PC-9 (cell line): ENCODE data around the gene RITA1. TPM values are rescaled to one million over a fixed set of nuclear protein-coding genes. Genes with fewer than 3 reads are reported as not detected.
A peak's percentile ranks its signal among the peaks of the same experiment; 100 is the strongest.

Experiments
- BruUV-seq: library from RNA; stranded (reverse); fragments of 400-500 nt; replicated peaks from 2 replicates; lab custom pipeline; 2021; lab: Mats Ljungman, UMichigan
- CTCF ChIA-PET: fragments of 300-600 bp; sonication (Branson Sonifier 250); formaldehyde crosslinking; loops from one replicate; lab custom pipeline; 2022; ENCODE audit warnings: antibody characterized with exemption; lab: Charles Lee
- POLR2A ChIA-PET: fragments of 300-600 bp; sonication (Branson Sonifier 250); formaldehyde crosslinking; loops from one replicate; lab custom pipeline; 2022; ENCODE audit warnings: antibody characterized with exemption; ENCODE audit not compliant: unreplicated experiment; lab: Charles Lee
- DNase-seq, 2 experiments: peaks; one replicate each; pipeline versions ENCODE4 v3.0.0 to v3.0.0-alpha.2; 2015 to 2022; ENCODE audit warnings: mixed read lengths in 1 of 2
- H2AFZ ChIP-seq: fragments of 200-600 bp; sonication (generic); 2 replicates; pipeline ENCODE4 v1.8.1; 2017; ENCODE audit warnings: antibody characterized with exemption
- H3F3A ChIP-seq: fragments of 200-600 bp; sonication (generic); 2 replicates; pipeline ENCODE4 v1.8.1; 2017; ENCODE audit warnings: antibody characterized with exemption, mild to moderate bottlenecking, low read depth; ENCODE audit not compliant: insufficient read depth
- H3K27ac ChIP-seq: fragments of 200-600 bp; sonication (generic); 2 replicates; pipeline ENCODE4 v1.6.1; 2016; ENCODE audit warnings: mixed run types
- H3K27me3 ChIP-seq: fragments of 200-600 bp; sonication (generic); 2 replicates; pipeline ENCODE4 v1.6.1; 2016; ENCODE audit warnings: low read depth, mixed run types; ENCODE audit not compliant: insufficient read depth
- H3K36me3 ChIP-seq: fragments of 200-600 bp; sonication (generic); 2 replicates; pipeline ENCODE4 v1.6.1; 2016; ENCODE audit warnings: low read depth, mixed run types
- H3K4me1 ChIP-seq: fragments of 200-600 bp; sonication (generic); replicated peaks from 2 replicates; pipeline ENCODE4 v1.6.1; 2016; ENCODE audit warnings: mixed run types; ENCODE audit not compliant: insufficient read depth
- H3K4me2 ChIP-seq: fragments of 200-600 bp; sonication (generic); 2 replicates; pipeline ENCODE4 v1.6.1; 2017; ENCODE audit warnings: mixed run types
- H3K4me3 ChIP-seq: fragments of 200-600 bp; sonication (generic); 2 replicates; pipeline ENCODE4 v1.6.1; 2016; ENCODE audit warnings: mixed run types
- H3K79me2 ChIP-seq: fragments of 200-600 bp; sonication (generic); 2 replicates; pipeline ENCODE4 v1.6.1; 2017; ENCODE audit warnings: low read depth, mixed run types
- H3K9me2 ChIP-seq: fragments of 200-600 bp; sonication (generic); 2 replicates; pipeline ENCODE4 v1.8.1; 2017; ENCODE audit warnings: mild to moderate bottlenecking; ENCODE audit not compliant: insufficient read depth
- H3K9me3 ChIP-seq: fragments of 200-600 bp; sonication (generic); 2 replicates; pipeline ENCODE4 v1.8.1; 2016; ENCODE audit warnings: low read depth; ENCODE audit not compliant: insufficient read depth
- H4K20me1 ChIP-seq: fragments of 200-600 bp; sonication (generic); 2 replicates; pipeline ENCODE4 v1.8.1; 2017; ENCODE audit not compliant: insufficient read depth
- EZH2 ChIP-seq: fragments of 200-600 bp; sonication (generic); IDR thresholded peaks from 2 replicates; pipeline ENCODE4 v1.8.0; 2017; ENCODE audit warnings: antibody characterized with exemption, low read depth
- intact Hi-C: fragments of 100-400 bp; cut with micrococcal nuclease; formaldehyde crosslinking; loops from one replicate; pipeline ENCODE4 v1.10.0; 2022; ENCODE audit not compliant: unreplicated experiment
- total RNA-seq: library from RNA; stranded (reverse); gene quantifications from 2 replicates; pipeline ENCODE4 v1.2.3, GENCODE V29; 2021
- TF ChIP-seq, protein P1 (sequence below): fragments of 200-600 bp; sonication (generic); conservative IDR thresholded peaks from 2 replicates; pipeline ENCODE4 v1.6.1; 2017; ENCODE audit warnings: mixed run types, antibody characterized with exemption, mild to moderate bottlenecking, moderate library complexity

The RITA1 gene
- total RNA-seq, 1 experiment from 2014 or later, result 16.1 TPM

DNA sequence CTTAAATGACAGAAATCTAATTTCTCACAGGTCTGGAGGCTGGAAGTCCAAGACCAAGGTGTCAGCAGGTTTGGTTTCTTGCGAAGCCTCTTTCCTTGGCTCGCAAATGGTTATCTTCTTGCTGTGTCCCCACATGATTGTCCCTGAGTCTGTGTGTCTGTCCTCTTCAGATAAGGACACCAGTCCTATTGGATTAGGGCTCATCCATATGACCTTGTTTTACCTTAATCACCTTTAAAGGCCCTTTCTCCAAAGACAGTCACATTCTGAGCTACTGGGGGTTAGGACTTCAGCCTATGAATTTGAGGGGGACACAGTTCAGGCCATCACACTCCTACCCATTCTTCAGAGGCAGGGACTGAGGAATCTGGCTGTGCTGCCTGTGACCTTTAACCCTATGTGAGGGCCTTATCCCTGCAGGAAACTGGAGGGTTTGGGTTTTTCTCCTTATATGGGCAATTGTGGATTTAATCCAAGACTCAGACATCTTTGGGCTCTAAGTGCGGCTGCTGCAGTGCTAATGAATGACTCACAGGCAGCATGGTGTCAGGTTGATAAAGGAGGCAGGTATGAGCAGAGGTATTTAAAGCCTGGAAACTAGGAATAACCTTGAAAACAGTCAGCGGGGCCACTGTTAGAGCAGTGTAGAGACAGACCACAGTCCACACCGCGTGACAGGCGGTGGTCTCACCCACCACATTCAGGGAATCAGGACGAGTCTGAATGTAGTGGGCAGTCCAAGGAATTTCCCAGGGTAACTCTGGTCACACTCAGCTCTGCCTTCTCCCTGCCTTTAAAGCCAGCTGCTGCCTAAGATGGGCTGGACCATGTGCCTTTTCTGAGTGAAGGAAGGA is 45.9 kb downstream of the RITA1 start:
- intact Hi-C loops, result loop anchor here (1.0 kb wide), 2 partner anchors 10 to 15 kb away; no protein-coding TSS in a partner anchor
- H3F3A ChIP-seq, result peaks cover 27% of the 10 kb centered on the region
- H3K79me2 ChIP-seq, result peaks cover 9% of the 10 kb centered on the region; the same call in 1 of the 2 replicates
- no peaks in the 10 kb centered on the region for H3K27me3 ChIP-seq
- no peaks in the 10 kb centered on the region for H3K9me2 ChIP-seq
- no peak overlapping the region for H3K4me3 ChIP-seq
- DNase-seq, result peak; percentile 43 to 85
- peak overlapping the region; percentile 51 for H3K4me2 ChIP-seq
- CTCF ChIA-PET, result interaction anchor here (0.8 kb wide), 1 partner anchor 10 kb away, joined by 3 read pairs; no protein-coding TSS in a partner anchor
- TSS peak; percentile 55 for BruUV-seq
- H3K27ac ChIP-seq, result peak overlapping the region; percentile 76
- TF ChIP-seq, protein P1, sequence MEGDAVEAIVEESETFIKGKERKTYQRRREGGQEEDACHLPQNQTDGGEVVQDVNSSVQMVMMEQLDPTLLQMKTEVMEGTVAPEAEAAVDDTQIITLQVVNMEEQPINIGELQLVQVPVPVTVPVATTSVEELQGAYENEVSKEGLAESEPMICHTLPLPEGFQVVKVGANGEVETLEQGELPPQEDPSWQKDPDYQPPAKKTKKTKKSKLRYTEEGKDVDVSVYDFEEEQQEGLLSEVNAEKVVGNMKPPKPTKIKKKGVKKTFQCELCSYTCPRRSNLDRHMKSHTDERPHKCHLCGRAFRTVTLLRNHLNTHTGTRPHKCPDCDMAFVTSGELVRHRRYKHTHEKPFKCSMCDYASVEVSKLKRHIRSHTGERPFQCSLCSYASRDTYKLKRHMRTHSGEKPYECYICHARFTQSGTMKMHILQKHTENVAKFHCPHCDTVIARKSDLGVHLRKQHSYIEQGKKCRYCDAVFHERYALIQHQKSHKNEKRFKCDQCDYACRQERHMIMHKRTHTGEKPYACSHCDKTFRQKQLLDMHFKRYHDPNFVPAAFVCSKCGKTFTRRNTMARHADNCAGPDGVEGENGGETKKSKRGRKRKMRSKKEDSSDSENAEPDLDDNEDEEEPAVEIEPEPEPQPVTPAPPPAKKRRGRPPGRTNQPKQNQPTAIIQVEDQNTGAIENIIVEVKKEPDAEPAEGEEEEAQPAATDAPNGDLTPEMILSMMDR, result no peak
- no peak for TF ChIP-seq EZH2
- no peak overlapping the region for H2AFZ ChIP-seq
- no peaks in the 10 kb centered on the region for H3K9me3 ChIP-seq
- H4K20me1 ChIP-seq, result no peaks in the 10 kb centered on the region
- peaks cover 27% of the 10 kb centered on the region for H3K4me1 ChIP-seq
- POLR2A ChIA-PET, result no interaction called here
- peaks cover 36% of the 10 kb centered on the region; the same call in 1 of the 2 replicates for H3K36me3 ChIP-seq

- peaks cover 36% of the 10 kb centered on the region; the same call in 1 of the 2 replicates for H3K36me3 ChIP-seq
- no peak overlapping the region for H2AFZ ChIP-seq
- H3K9me2 ChIP-seq, result no peaks in the 10 kb centered on the region
- ChIA-PET CTCF (no interaction called here), POLR2A (no interaction called here)
- intact Hi-C loops, result no loop called here
- TF ChIP-seq EZH2, result no peak
- TF ChIP-seq, protein P1, result no peak
- TSS peak; percentile 73 for BruUV-seq
- peaks cover 9% of the 10 kb centered on the region; the same call in 1 of the 2 replicates for H3K79me2 ChIP-seq
- no peak overlapping the region for H3K4me3 ChIP-seq
- H3K4me1 ChIP-seq, result peaks cover 30% of the 10 kb centered on the region
- H3K9me3 ChIP-seq, result no peaks in the 10 kb centered on the region
- DNase-seq, result no peak
- H3F3A ChIP-seq, result peaks cover 27% of the 10 kb centered on the region
- H4K20me1 ChIP-seq, result no peaks in the 10 kb centered on the region
- H3K27ac ChIP-seq, result peak overlapping the region; percentile 76
- no peaks in the 10 kb centered on the region for H3K27me3 ChIP-seq
- H3K4me2 ChIP-seq, result peak overlapping the region; percentile 51
These were observed 46.7 kb downstream of the RITA1 start for GRCh38 chr12:113232089-113232839.

GRCh38 chr12:113232840-113233585 is 47.5 kb downstream of the RITA1 start:
- DNase-seq, result no peak
- Histone ChIP-seq H3K27ac (no peak overlapping the region), H3K36me3 (peaks cover 31% of the 10 kb centered on the region; the same call in 1 of the 2 replicates), H3K79me2 (peaks cover 12% of the 10 kb centered on the region; the same call in 1 of the 2 replicates), H2AFZ (no peak overlapping the region), H3K9me2 (no peaks in the 10 kb centered on the region), H3K4me3 (no peak overlapping the region), H3F3A (peaks cover 26% of the 10 kb centered on the region), H3K4me2 (no peak overlapping the region), H3K4me1 (peaks cover 35% of the 10 kb centered on the region), H3K9me3 (no peaks in the 10 kb centered on the region), H3K27me3 (no peaks in the 10 kb centered on the region), H4K20me1 (no peaks in the 10 kb centered on the region)
- no TSS peak for BruUV-seq
- CTCF ChIA-PET, result no interaction called here
- TF ChIP-seq, protein P1, result no peak
- TF ChIP-seq EZH2, result no peak
- POLR2A ChIA-PET, result no interaction called here
- intact Hi-C loops, result no loop called here
